SK-N-MC (cell line): ENCODE results near the gene GPAT3.

Experiments used
- EZH2 ChIP-seq: fragments of 200-600 bp; sonication (generic); IDR thresholded peaks from one replicate; pipeline ENCODE4 v1.6.1; 2017; ENCODE audit warnings: antibody characterized with exemption
- POLR2AphosphoS5 ChIP-seq: IDR thresholded peaks from 2 replicates; pipeline ENCODE4 v1.6.1; 2012; ENCODE audit warnings: mild to moderate bottlenecking, low read depth, low read length, borderline replicate concordance

- TF ChIP-seq EZH2 = no peak
- no peak for TF ChIP-seq POLR2AphosphoS5
Measured at GRCh38 chr4:83569987-83570386, 34.1 kb downstream of the GPAT3 start.
